ENCODE results near the gene CCDC110.

- TF ChIP-seq BCL3 (IDR thresholded peaks at IDR 0.05), result no peak
- no peak for TF ChIP-seq CTCF (IDR thresholded peaks at IDR 0.05)
- no peak for TF ChIP-seq CHD2 (IDR thresholded peaks at IDR 0.05; ENCODE audit: low read length, partially characterized antibody)
- TF ChIP-seq, protein P1, sequence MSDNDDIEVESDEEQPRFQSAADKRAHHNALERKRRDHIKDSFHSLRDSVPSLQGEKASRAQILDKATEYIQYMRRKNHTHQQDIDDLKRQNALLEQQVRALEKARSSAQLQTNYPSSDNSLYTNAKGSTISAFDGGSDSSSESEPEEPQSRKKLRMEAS (IDR thresholded peaks at IDR 0.05), result no peak
- no peak for TF ChIP-seq RARB (CRISPR knock-in tag; IDR thresholded peaks at IDR 0.05)
- no peak for TF ChIP-seq USF2 (IDR thresholded peaks at IDR 0.05)
- no peak for TF ChIP-seq TFCP2L1 (CRISPR knock-in tag; IDR thresholded peaks at IDR 0.05)
- TF ChIP-seq EHMT2 (IDR thresholded peaks at IDR 0.05; ENCODE audit: low read depth), result no peak
- no peak for TF ChIP-seq MAFK (IDR thresholded peaks at IDR 0.05; ENCODE audit: partially characterized antibody)
- no peak for TF ChIP-seq GATA3 (IDR thresholded peaks at IDR 0.05; ENCODE audit: borderline replicate concordance)
- no peak for TF ChIP-seq POLR2A (IDR thresholded peaks at IDR 0.05; ENCODE audit: low read length)
- no peak for TF ChIP-seq EP300 (IDR thresholded peaks at IDR 0.05)
- no peak for TF ChIP-seq RFX5 (IDR thresholded peaks at IDR 0.05)
Measured at GRCh38 chr4:185464887-185465286, 6.6 kb downstream of the CCDC110 start.
